Cardiac fibroblast (primary cell): Measurements from ENCODE around the gene TAS2R31.

ENCODE experiments used
- DNase-seq, 2 donors: peaks; one replicate each; pipeline versions ENCODE4 v3.0.0 to v3.0.0-alpha.2; 2010; ENCODE audit warnings: low read depth in 2 of 2
- H3K4me3 ChIP-seq, 2 donors: replicated peaks in 1 of 2; 1 replicate in 1 of 2; 2 replicates in 1 of 2; pipeline ENCODE4 v1.5.1; 2011; ENCODE audit warnings: low read depth in 2 of 2, low read length in 2 of 2, mild to moderate bottlenecking in 2 of 2, moderate library complexity in 1 of 2
- TF ChIP-seq, protein P1 (sequence below): IDR thresholded peaks from one replicate; pipeline ENCODE4 v1.5.1; 2011; ENCODE audit warnings: low read depth, mild to moderate bottlenecking, low read length, inconsistent platforms

Gene TAS2R31

DNA sequence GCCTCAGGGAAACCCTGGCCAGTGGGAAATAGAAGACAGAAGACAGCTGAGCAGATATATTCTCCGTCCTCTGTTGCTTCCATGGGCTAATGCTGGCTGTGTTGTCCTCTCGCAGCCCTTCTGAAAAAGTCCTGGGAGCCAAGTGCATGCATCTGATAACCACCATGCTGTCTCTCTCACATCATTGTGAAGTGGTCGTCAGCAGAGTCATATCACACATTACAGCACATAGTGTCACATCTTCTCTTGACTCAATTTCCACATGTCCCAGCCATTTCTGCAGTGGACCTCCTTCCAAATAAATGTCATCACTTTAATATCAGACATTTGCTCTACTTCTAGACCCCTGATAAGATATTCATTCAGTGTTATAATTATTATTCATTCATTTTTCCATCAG is 36.9 kb downstream of the TAS2R31 start:
- TF ChIP-seq, protein P1, sequence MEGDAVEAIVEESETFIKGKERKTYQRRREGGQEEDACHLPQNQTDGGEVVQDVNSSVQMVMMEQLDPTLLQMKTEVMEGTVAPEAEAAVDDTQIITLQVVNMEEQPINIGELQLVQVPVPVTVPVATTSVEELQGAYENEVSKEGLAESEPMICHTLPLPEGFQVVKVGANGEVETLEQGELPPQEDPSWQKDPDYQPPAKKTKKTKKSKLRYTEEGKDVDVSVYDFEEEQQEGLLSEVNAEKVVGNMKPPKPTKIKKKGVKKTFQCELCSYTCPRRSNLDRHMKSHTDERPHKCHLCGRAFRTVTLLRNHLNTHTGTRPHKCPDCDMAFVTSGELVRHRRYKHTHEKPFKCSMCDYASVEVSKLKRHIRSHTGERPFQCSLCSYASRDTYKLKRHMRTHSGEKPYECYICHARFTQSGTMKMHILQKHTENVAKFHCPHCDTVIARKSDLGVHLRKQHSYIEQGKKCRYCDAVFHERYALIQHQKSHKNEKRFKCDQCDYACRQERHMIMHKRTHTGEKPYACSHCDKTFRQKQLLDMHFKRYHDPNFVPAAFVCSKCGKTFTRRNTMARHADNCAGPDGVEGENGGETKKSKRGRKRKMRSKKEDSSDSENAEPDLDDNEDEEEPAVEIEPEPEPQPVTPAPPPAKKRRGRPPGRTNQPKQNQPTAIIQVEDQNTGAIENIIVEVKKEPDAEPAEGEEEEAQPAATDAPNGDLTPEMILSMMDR, result no peak
- no peak for DNase-seq
- no peak overlapping the region for H3K4me3 ChIP-seq

DNA sequence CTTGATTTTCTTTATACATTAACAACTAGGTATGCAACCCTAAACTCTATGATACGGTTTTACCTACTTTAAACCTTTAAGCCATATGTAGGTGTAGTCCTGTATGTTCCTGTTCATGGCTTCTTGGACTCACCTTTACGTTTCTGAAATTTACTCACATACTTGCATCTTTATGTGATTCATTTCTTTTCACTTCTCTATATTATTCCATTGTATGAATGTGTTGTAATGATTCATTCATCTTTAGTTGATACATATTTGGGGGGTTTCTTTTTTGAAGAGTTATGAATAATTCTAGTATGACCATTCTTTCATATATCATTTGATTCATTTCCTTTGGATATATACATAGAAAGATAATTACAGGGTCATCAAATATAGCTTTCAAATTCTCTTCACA is 42.1 kb downstream of the TAS2R31 start:
- DNase-seq, result no peak
- TF ChIP-seq, protein P1, result no peak
- H3K4me3 ChIP-seq, result no peak overlapping the region

DNA sequence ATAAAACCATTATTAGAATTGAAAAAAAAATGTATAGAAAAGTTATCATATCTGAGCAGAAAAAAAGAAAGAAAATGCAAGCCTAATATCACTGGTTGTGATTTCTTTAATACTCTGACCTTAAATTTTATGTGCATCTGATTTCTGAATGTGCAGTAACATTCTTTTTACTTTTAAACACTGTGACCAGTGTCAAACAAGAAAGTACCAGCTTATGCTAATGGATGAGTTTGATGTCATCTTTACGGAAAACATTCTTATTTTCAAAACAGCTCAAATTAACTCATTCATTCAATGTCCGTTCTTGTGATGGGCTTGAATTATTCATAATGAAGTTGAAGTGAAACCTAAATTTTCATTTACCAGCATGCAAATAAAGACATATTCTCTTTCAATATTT is 44.4 kb downstream of the TAS2R31 start, which contains the start of gene TAS2R50:
Gene TAS2R50 (minus strand): TSS at position 101 of the 400 bp plus-strand sequence. CDS start 52 bp downstream, at position 49.
- DNase-seq, result no peak
- H3K4me3 ChIP-seq, result no peak within 1 kb of the TSS
- TF ChIP-seq, protein P1, result no peak

DNA sequence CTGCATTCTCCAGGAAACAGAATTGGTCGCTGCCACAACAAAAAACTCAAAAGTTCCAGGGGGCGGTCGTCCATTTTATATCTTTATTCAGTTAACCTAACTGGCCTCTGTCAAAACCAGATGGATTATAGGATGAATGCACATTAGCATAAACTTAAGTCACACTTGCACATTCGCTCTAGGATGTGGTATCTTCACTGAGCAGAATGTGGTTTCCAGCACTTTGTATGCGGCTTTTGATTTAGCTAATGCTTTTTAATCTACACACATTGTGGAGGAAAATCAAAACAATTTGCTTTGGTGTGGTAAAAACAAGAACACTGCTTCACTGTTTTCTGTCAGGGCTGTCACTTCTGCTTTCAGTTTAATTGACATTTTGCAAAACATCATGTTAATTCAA is 49.0 kb downstream of the TAS2R31 start:
- TF ChIP-seq, protein P1, result no peak
- H3K4me3 ChIP-seq, result no peak overlapping the region
- no peak for DNase-seq
